NOMO-1 treated with dmso at 0.1 percent for 144 hours (cell line): ENCODE results near the gene UVRAG.
"Not testable (repeated sequence)": the region's sequence is repeated elsewhere in the genome, so short reads cannot be mapped to it uniquely, and the experiment has no call there.

Experiments used
- DNase-seq: peaks from one replicate; lab custom pipeline; 2025; ENCODE audit not compliant: unreplicated experiment; lab: John Stamatoyannopoulos, UW

UVRAG gene

GRCh38 chr11:75910426-75911145, 95.6 kb downstream of the UVRAG start:
- DNase-seq, result no peak

DNA sequence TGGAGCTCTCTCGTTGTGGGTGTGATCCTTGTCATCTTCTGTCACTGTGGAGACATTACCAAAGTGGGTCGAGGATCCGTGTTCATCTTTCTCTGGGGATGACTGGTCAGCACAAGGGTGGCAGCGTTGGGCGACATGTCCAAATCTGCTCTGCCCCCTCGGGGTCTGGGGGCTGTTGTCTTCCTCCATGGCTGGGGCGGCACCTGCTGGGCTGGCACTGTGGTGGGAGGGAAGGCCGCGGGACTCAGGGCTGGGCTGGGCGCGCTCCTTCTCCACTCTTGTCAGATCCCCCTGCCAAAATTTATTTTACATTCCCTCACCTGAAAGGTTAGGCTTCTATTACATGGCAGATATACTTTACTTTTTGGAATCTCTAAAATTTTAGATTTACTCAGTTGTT, 96.4 kb downstream of the UVRAG start:
- no peak for DNase-seq

DNA sequence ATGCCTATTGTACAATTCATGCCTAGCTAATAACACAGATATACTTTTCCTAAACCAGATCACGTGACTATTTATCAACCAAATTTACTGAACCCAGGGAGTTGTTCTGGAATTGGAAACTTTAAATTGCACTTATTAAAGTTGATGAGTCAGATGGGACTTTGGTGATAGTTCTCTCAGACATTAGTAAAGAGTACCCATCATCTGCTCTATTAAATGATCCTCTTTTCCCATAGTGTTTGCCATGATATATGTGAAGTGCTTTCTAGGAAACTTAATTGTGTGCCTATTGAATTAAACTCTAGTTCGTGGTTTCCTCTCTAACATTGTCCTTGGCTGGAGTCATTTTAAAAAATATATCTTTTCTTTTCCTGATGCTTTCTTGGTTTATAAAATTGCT, 99.0 kb downstream of the UVRAG start:
- DNase-seq, result no peak

DNA sequence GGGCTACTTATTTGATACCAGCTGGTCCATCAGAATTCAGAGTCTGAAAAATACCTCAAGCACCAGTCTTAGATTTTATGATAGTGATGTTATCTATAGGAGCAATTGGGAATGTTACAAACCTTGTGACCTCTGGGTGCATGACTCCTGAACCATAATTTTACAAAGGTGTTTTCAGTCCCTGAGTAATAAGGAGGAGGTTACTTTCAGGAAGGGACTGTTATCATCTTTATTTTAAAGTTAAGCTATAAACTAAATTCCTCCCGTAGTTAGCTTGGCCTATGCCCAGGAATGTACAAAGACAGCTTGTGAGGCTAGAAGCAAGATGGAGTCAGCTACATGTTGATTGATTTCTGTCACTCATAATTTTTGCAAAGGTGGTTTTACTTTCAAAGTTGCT, 101.9 kb downstream of the UVRAG start:
- no peak for DNase-seq

- DNase-seq, result no peak
Measured at GRCh38 chr11:75918331-75918730, 103.3 kb downstream of the UVRAG start.

DNA sequence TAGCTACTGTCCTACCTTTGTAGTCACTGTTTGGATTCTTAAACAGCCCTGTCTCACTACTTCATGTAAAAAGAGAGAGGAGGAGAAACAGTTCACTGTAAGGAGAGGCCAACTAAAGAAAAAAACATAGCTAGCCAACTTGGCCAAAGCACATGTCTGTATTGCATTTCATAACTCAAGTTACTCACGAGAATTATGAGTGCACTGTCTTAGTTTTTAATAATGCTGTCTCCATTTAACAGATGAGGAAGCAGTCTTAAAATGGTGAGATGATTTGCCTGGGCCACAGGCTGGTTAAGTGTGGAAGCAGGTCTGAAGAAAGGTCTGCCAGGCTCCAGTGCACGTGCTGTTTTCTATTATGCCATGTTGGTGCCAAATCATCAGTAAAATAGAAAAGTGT, 104.5 kb downstream of the UVRAG start:
- no peak for DNase-seq

DNA sequence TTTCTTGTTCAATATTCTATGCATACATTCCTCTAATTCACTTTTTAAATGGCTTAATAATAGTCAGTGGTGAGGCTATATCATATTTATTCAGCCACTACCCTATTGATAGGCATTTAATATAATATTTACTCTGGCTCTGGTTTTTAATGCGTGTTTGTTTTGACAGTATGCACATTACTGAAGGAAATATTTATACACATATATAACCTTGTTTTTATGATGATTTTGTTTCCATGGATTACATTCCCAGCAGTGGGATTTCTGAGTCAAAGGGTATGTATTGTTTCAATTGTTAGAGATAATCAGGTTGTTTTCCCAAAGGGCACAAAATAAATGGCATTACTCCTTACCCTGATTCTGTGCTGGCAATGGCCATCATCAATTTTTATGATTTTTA, 105.8 kb downstream of the UVRAG start:
- DNase-seq, result no peak

DNA sequence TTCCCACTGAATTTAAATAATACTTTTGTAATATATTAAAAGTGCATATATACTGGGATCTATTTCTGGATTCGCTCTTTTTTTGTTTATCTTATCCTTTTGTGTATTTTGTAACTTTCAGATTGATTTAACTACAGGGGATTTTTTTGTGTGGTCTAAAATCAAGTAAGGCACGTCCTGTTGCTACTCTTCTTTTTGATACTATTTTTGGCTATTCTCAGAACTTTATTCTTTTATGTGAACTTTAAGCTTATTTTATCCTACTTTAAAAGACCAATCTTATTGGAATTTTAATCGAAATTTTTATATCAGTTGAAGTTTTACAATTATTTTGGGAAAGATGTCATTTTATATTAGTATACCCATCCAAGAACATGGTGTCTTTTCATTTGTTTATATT, 106.8 kb downstream of the UVRAG start:
- DNase-seq, result no peak

GRCh38 chr11:75924966-75925784, 110.2 kb downstream of the UVRAG start:
- DNase-seq, result no peak

DNA sequence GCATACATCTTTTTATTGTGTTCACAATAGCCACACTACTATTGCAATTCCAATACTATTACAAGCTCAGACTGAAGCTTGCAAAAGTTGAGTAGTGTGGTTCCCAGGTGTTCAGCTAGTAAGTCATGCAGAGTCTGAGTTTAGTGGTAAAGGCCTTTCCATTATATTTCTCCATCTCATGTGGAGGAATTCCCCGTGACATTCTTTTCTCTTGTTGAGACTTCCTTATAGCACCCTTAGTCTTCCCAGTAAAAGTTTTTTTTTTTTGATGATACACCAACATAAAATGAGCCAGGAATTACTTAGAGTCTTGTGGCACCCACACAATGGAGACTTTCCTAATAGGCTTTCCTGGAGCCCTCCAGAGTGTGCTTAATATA, 110.8 kb downstream of the UVRAG start:
- no peak for DNase-seq

DNA sequence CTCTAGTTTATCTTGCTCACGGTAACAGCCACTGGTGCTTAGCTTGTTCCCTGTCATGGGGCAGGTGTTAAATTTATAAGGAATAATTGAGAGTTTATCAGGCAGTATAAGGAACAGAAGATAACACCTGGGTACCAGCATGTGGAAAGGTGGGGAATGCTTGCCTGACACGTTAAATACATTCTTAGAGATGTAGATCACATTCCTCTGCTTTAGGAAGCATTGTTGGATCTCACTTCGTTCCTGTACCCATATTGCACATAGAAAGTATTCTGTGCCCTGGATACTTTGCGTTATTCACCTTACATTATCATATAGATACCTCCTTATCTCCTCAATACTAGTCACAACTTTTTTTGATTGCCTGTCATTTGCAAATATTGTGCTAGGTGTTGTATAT, 114.7 kb downstream of the UVRAG start:
- no peak for DNase-seq

DNA sequence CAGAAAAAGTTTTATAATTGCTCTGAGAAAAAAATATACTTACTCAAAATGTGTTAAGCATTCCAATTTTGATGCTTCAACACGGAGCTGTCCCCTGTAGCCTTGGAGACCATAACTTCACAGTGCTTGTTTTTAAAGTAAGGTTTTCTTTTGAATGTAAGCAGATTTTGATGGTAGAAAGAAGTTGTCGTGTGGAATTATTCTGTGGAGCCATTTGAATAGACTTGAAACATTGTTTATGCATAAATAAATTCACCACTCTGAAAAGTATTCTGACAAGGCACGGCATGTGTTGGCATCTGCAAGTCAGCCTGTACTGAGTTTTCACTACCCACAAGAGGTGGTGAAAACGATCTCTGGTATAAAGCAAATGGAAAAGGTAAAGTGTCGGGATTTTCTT, 115.5 kb downstream of the UVRAG start:
- no peak for DNase-seq

- no peak for DNase-seq
Measured at GRCh38 chr11:75931124-75931523, 116.1 kb downstream of the UVRAG start.

GRCh38 chr11:75933736-75934135, 118.7 kb downstream of the UVRAG start:
- not testable (repeated sequence) for DNase-seq

- no peak for DNase-seq
Measured at GRCh38 chr11:75934851-75935250, 119.8 kb downstream of the UVRAG start.

DNA sequence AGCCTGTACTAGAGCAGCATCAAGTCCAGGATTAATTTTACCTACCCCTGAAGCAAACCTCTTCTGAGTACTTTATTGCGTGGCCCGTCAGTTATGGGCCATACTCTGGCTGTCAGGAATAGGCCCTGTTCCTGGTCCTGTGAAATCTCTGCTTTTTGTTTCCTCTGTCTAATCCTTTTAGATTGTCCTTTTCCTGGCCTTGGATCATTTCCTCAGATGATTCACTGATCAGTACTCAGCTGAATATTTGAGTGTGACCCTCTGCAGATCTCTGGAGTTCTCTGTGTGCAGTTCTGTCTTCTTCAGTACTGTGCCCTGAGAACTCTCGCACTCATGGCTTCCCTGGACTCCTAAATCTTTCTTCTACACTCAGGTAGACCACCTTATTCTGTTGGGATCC, 123.5 kb downstream of the UVRAG start:
- no peak for DNase-seq

GRCh38 chr11:75939516-75939915, 124.5 kb downstream of the UVRAG start:
- no peak for DNase-seq

- DNase-seq, result no peak
Measured at GRCh38 chr11:75939992-75940391, 125.0 kb downstream of the UVRAG start.

DNA sequence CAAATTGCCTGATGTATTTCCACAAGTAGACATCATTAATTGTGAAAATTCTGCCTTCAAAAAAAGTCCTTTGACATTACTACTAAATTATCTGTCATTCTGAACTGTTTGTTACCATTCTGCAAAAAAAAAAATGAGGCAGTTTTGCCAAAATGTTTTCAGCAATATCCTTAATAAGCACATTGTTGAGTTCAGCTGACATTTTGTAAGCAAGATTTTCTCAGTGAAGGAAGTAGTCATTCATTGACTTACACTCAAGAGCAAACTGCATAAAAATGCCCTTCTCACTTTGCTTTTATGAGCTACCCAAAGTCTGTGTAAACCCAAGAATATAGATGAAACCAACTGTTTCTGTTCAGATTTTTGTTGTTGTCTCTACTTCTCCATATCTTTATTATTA, 125.9 kb downstream of the UVRAG start:
- no peak for DNase-seq

GRCh38 chr11:75944515-75944914, 129.5 kb downstream of the UVRAG start:
- DNase-seq, result no peak

DNA sequence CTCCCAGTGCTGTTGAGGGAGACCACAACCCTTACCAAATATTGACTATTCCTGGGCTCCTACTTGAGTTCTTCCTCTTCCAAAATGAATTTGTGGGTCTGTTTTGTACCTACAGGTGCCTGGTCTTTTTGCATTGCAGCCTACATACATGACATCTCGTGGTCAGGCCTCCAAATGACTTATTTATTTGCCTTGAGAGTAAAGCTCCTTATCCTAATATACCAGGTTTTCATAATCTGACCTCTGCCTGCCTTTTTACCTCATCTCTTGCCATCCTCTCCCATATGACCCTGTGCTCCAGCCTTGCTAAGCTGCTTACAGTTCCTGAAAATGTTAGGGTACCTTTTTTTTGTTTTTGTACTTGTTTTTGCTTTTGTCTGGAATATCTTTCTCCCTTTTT, 130.4 kb downstream of the UVRAG start:
- DNase-seq, result no peak

DNA sequence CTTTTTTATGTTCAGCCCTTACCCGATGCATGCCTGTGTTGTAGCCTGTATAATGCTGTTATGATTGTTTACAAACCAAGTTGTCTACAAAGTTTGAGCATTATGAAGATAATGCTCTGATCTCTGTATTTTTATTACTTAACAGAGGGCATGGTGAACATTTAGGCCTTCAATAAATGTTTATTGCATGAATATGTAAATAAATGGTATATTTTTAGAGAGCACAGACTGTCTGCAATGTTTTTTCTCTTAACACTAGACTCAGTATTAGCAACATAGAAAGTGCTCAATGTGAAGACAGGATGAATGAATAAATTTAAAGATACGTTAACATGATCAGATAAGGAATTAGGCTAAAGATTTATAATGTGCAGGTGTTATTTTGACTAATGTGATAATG, 130.9 kb downstream of the UVRAG start:
- DNase-seq, result no peak
